K562 (cell line): ENCODE results near the gene RAD21L1. TPM values are rescaled to one million over a fixed set of nuclear protein-coding genes. Genes with fewer than 3 reads are reported as not detected.

Experiments used
- ATAC-seq: fragments of 200-7000 bp; cut with Tn5 transposase; 3 replicates; pipeline ENCODE4 v1.9.1; 2020; ENCODE audit warnings: moderate library complexity
- BruUV-seq: library from RNA; stranded (reverse); fragments of 400-500 nt; replicated peaks from 2 replicates; lab custom pipeline; 2021; lab: Mats Ljungman, UMichigan
- CTCF ChIA-PET: fragments of 300-600 bp; formaldehyde crosslinking; extraction: SDS; loops from one replicate; lab custom pipeline; 2021; ENCODE audit warnings: low intra/inter-chr PET ratio; lab: Yijun Ruan, JAX
- POLR2A ChIA-PET: fragments of 300-600, 350-650 bp; sonication (Branson Sonifier 250); formaldehyde crosslinking; extraction: SDS; loops from one replicate; lab custom pipeline; 2021; ENCODE audit warnings: antibody characterized with exemption, inconsistent platforms; lab: Yijun Ruan, JAX
- DNase-seq, 4 experiments: peaks; one replicate each; pipeline versions ENCODE4 v3.0.0 to v3.0.0-alpha.2; 2011 to 2018; ENCODE audit warnings: low spot score in 3 of 4, mixed read lengths in 3 of 4; ENCODE audit errors: extremely low read depth in 1 of 4
- FAIRE-seq: peaks from 2 replicates; lab custom pipeline; 2011; peaks lifted over from hg19 to GRCh38; lab: Jason Lieb, UNC
- H2AFZ ChIP-seq: 2 replicates; pipeline ENCODE4 v1.6.0; 2011; ENCODE audit warnings: low read depth, low read length, control low read depth, inconsistent platforms
- H3K27ac ChIP-seq: fragments of 200-600 bp; 3 replicates; pipeline ENCODE4 v1.8.0; 2011; ENCODE audit warnings: low read depth, mild to moderate bottlenecking, control low read depth, inconsistent platforms, low read length, moderate library complexity, mixed read lengths; ENCODE audit errors: extremely low read depth
- H3K27me3 ChIP-seq, 2 experiments: fragments of 300-600 bp in 1 of 2; 2 replicates in 1 of 2; 3 replicates in 1 of 2; pipeline versions ENCODE4 v1.6.0 to v1.8.0; 2011; ENCODE audit warnings: inconsistent platforms in 2 of 2, low read length in 2 of 2, mild to moderate bottlenecking in 1 of 2, mixed read lengths in 1 of 2, moderate library complexity in 1 of 2; ENCODE audit not compliant: control insufficient read depth in 2 of 2, insufficient read depth in 2 of 2
- H3K36me3 ChIP-seq: fragments of 300-600 bp; 3 replicates; pipeline ENCODE4 v1.8.0; 2011; ENCODE audit warnings: mild to moderate bottlenecking, low read length, inconsistent platforms; ENCODE audit not compliant: control insufficient read depth, insufficient read depth
- H3K4me1 ChIP-seq, 2 experiments: fragments of 200-600 bp in 1 of 2; replicated peaks in 1 of 2; 2 replicates in 1 of 2; 3 replicates in 1 of 2; pipeline versions ENCODE4 v1.5.1 to v1.8.0; 2011; ENCODE audit warnings: inconsistent platforms in 2 of 2, low read length in 2 of 2, mild to moderate bottlenecking in 1 of 2, mixed read lengths in 1 of 2, moderate library complexity in 1 of 2; ENCODE audit not compliant: control insufficient read depth in 2 of 2, insufficient read depth in 2 of 2
- H3K4me2 ChIP-seq: 2 replicates; pipeline ENCODE4 v1.6.1; 2011; ENCODE audit warnings: low read length, control low read depth, inconsistent platforms, mixed read lengths; ENCODE audit not compliant: insufficient read depth
- H3K4me3 ChIP-seq: fragments of 200-600 bp; sonication (generic), shearing (Covaris generic); 2 replicates; pipeline ENCODE4 v1.5.1; 2016; ENCODE audit warnings: control low read depth, inconsistent platforms
- H3K79me2 ChIP-seq: fragments of 200-600 bp; 3 replicates; pipeline ENCODE4 v1.8.0; 2011; ENCODE audit warnings: low read length, inconsistent platforms; ENCODE audit not compliant: control insufficient read depth, insufficient read depth
- H3K9ac ChIP-seq, 2 experiments: 2 replicates each; pipeline versions ENCODE4 v1.6.0 to v1.6.1; 2011; ENCODE audit warnings: low read depth in 2 of 2, low read length in 2 of 2, control low read depth in 1 of 2, inconsistent platforms in 1 of 2, mild to moderate bottlenecking in 1 of 2, mixed read lengths in 1 of 2; ENCODE audit not compliant: insufficient read depth in 1 of 2
- H3K9me1 ChIP-seq: one replicate; pipeline ENCODE4 v1.6.0; 2011; ENCODE audit warnings: inconsistent platforms, mild to moderate bottlenecking, low read length, moderate library complexity; ENCODE audit not compliant: control insufficient read depth, insufficient read depth
- H3K9me3 ChIP-seq: replicated peaks from 2 replicates; pipeline ENCODE4 v1.5.1; 2011; ENCODE audit warnings: low read depth, low read length, inconsistent platforms; ENCODE audit not compliant: control insufficient read depth, insufficient read depth
- H4K20me1 ChIP-seq: replicated peaks from 2 replicates; pipeline ENCODE4 v1.6.1; 2011; ENCODE audit warnings: low read length, inconsistent platforms, mixed read lengths; ENCODE audit not compliant: control insufficient read depth, insufficient read depth
- MYC ChIP-seq, 2 experiments: fragments of 250-450 bp in 1 of 2; sonication (Bioruptor Pico) in 1 of 2; IDR thresholded peaks; 2 replicates each; pipeline versions ENCODE4 v1.5.1 to v1.6.1; 2012 to 2021; ENCODE audit warnings: low read depth in 2 of 2, borderline replicate concordance in 1 of 2, improper control_type of control experiment in 1 of 2, low read length in 1 of 2, mild to moderate bottlenecking in 1 of 2, moderate library complexity in 1 of 2
- TFAM ChIP-seq: fragments of 250-450 bp; sonication (Bioruptor Pico); conservative IDR thresholded peaks from 2 replicates; pipeline ENCODE4 v1.5.0; 2021; ENCODE audit warnings: mild to moderate bottlenecking, moderate library complexity
- ZFP1 ChIP-seq: fragments of 450-650 bp; formaldehyde crosslinking; IDR thresholded peaks from 2 replicates; pipeline ENCODE4 v1.4.0; 2020; ENCODE audit warnings: mild to moderate bottlenecking, mixed read lengths
- ZNF695 ChIP-seq: fragments of 450-650 bp; formaldehyde crosslinking; IDR thresholded peaks from 2 replicates; pipeline ENCODE4 v1.4.0; 2020; ENCODE audit warnings: mild to moderate bottlenecking, moderate library complexity
- WGBS: fragments of 100-300 bp; shearing (Covaris generic); methylation state at CpG from one replicate; pipeline ENCODE4 v1.1.6; 2016; ENCODE audit warnings: low coverage, mixed read lengths; ENCODE audit not compliant: insufficient coverage; ENCODE audit errors: missing lambda C conversion rate; 5-methylcytosine and 5-hydroxymethylcytosine counted together
- in situ Hi-C: fragments of 300-500 bp; cut with MboI; formaldehyde crosslinking; loops from 4 replicates; pipeline ENCODE4 v1.15.0; 2018; ENCODE audit warnings: inconsistent platforms, mixed read lengths
- intact Hi-C: fragments of 100-400 bp; cut with micrococcal nuclease; formaldehyde crosslinking; loops from 2 replicates; pipeline ENCODE4 v1.14.2; 2022
- polyA plus RNA-seq, 8 experiments: library from polyadenylated mRNA; depleted of rRNA in 4 of 8; stranded (reverse) in 5 of 8; unstranded in 3 of 8; fragments of >200 nt; fragmentation: Nextera tagmentation in 2 of 8; fragmentation: Illumina TruSeq in 1 of 8; extraction: Ambion mirVana in 2 of 8; extraction: Trizol in 1 of 8; gene quantifications; 2 replicates each; pipeline versions ENCODE4 v1.2.1 to v1.2.3, GENCODE V29; 2011 to 2014; ENCODE audit warnings: inconsistent platforms in 1 of 8, missing spikeins in 1 of 8
- total RNA-seq, 7 experiments: library from RNA; depleted of rRNA in 6 of 7; stranded (reverse); fragments of >200 nt in 6 of 7; fragmentation: Illumina TruSeq in 2 of 7; extraction: Trizol in 2 of 7; gene quantifications; 2 replicates each; pipeline versions ENCODE4 v1.2.1 to v1.2.3, GENCODE V29; 2011 to 2021; ENCODE audit warnings: low replicate concordance in 1 of 7

RAD21L1 gene
- total and polyA plus RNA-seq, 9 of the 15 experiments (the other 6 are each of a cell fraction or from before 2014, with no cell fraction given), result 0.17 to 1.7 (median 0.45) TPM; not detected in 1

GRCh38 chr20:1273366-1273765 lies 47.5 kb downstream of the RAD21L1 start:
- intact Hi-C loops (no loop called here), in situ Hi-C loops (no loop called here)
- no TSS peak for BruUV-seq
- no peak overlapping the region for H3K4me3 ChIP-seq
- H3K9ac ChIP-seq, result no peak overlapping the region
- no peaks in the 10 kb centered on the region for H4K20me1 ChIP-seq
- POLR2A ChIA-PET, result interaction anchor here (0.6 kb wide), 1 partner anchor 150 kb away, joined by 3 read pairs; no protein-coding TSS in a partner anchor
- H3K27ac ChIP-seq, result no peak overlapping the region
- CTCF ChIA-PET, result no interaction called here
- no peak for TF ChIP-seq TFAM (CRISPR knock-in tag)
- no peak for TF ChIP-seq MYC (IDR thresholded peaks at IDR 0.05; ENCODE audit: low read depth, low read length)
- no peak for TF ChIP-seq MYC (CRISPR knock-in tag; IDR thresholded peaks at IDR 0.05; ENCODE audit: borderline replicate concordance, low read depth)
- TF ChIP-seq ZFP1 (CRISPR knock-in tag), result no peak
- no peak for TF ChIP-seq ZNF695 (CRISPR knock-in tag)
- DNase-seq (no peak), ATAC-seq (no peak), FAIRE-seq (no peak)
- peaks cover 3% of the 10 kb centered on the region; the same call in 1 of the 3 replicates for H3K79me2 ChIP-seq
- no peak overlapping the region for H3K4me2 ChIP-seq
- no peak overlapping the region for H2AFZ ChIP-seq
- no peaks in the 10 kb centered on the region for H3K9me3 ChIP-seq
- peaks cover 7 to 24% of the 10 kb centered on the region in 2 experiments; a peak in 3 of 5 replicates for H3K4me1 ChIP-seq
- no peaks in the 10 kb centered on the region; a peak in 1 of 5 replicates for H3K27me3 ChIP-seq
- no peaks in the 10 kb centered on the region; the same call in 2 of the 3 replicates for H3K36me3 ChIP-seq
- 33% methylated on average over 2 of the region's 2 CpGs for WGBS
- H3K9me1 ChIP-seq, result no peaks in the 10 kb centered on the region
